HL-60 (cell line): ENCODE data around the gene MLXIPL.

Experiments
- DNase-seq, 2 experiments: peaks; one replicate each; pipeline ENCODE4 v3.0.0-alpha.2; 2010 to 2020; ENCODE audit warnings: low read depth in 1 of 2, low spot score in 1 of 2
- H3K27ac ChIP-seq: fragments of 250-450 bp; sonication (Bioruptor Pico); replicated peaks from 2 replicates; pipeline ENCODE4 v1.5.1; 2020; ENCODE audit warnings: mild to moderate bottlenecking, moderate library complexity
- H3K27me3 ChIP-seq: fragments of 250-450 bp; sonication (Bioruptor Pico); 2 replicates; pipeline ENCODE4 v1.5.1; 2021; ENCODE audit warnings: mild to moderate bottlenecking, moderate library complexity; ENCODE audit not compliant: insufficient read depth, poor library complexity, severe bottlenecking
- H3K4me3 ChIP-seq: replicated peaks from 2 replicates; pipeline ENCODE4 v1.5.1; 2011; ENCODE audit warnings: mild to moderate bottlenecking, control low read depth, low read length; ENCODE audit not compliant: insufficient read depth
- GABPA ChIP-seq: IDR thresholded peaks from 2 replicates; pipeline ENCODE4 v1.6.1; 2012; ENCODE audit warnings: low read depth
- POLR2AphosphoS5 ChIP-seq: IDR thresholded peaks from 2 replicates; pipeline ENCODE4 v1.6.1; 2012; ENCODE audit warnings: low read depth
- SPI1 ChIP-seq: IDR thresholded peaks from 2 replicates; pipeline ENCODE4 v1.6.1; 2012; ENCODE audit warnings: low read depth, mild to moderate bottlenecking, borderline replicate concordance
- TF ChIP-seq, protein P1 (sequence below): IDR thresholded peaks from one replicate; pipeline ENCODE4 v1.5.1; 2011; ENCODE audit warnings: low read length, control low read depth, inconsistent platforms; ENCODE audit not compliant: insufficient read depth
- TF ChIP-seq, protein P2 (sequence below): IDR thresholded peaks from 2 replicates; pipeline ENCODE4 v1.6.1; 2012; ENCODE audit warnings: low read depth; ENCODE audit not compliant: insufficient replicate concordance

MLXIPL gene

DNA sequence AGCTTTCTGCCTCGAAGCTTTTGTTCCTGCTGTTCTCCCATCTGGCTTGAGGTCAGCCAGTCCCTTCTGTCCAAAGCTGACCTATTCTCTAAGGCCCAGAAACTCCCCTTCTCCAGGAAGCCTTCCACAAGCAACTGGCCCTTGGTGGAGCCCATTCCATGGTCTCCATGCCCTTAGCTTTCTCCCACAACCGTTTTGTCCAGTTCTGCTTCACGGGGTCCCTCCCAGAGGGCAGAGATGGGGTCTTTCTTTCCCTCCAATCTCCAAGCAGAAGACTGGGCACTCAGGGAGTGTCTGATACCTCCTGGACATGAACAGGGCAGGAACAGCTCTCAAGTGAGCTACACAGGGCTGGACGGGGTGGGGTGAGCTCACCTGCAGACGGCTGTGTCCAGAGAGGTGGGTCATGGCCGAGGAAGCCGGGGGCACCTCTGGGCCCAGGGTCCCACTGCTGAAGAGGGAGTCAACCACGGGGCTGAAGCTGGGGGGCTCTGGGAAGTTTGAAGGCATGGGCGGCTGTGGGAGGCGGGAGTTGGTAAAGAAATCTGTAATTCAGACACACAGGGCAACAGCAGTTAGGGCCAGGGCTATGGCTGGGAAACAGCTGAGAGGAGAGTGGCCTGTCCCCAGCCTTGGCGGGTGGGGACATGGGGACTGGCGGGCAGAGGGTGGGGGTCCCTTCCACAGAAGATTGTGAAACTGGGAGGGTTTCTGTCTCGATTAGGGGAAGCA is 25.0 kb downstream of the MLXIPL start:
- DNase-seq = no peak
- TF ChIP-seq POLR2AphosphoS5 = no peak
- TF ChIP-seq, protein P1, sequence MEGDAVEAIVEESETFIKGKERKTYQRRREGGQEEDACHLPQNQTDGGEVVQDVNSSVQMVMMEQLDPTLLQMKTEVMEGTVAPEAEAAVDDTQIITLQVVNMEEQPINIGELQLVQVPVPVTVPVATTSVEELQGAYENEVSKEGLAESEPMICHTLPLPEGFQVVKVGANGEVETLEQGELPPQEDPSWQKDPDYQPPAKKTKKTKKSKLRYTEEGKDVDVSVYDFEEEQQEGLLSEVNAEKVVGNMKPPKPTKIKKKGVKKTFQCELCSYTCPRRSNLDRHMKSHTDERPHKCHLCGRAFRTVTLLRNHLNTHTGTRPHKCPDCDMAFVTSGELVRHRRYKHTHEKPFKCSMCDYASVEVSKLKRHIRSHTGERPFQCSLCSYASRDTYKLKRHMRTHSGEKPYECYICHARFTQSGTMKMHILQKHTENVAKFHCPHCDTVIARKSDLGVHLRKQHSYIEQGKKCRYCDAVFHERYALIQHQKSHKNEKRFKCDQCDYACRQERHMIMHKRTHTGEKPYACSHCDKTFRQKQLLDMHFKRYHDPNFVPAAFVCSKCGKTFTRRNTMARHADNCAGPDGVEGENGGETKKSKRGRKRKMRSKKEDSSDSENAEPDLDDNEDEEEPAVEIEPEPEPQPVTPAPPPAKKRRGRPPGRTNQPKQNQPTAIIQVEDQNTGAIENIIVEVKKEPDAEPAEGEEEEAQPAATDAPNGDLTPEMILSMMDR = no peak
- TF ChIP-seq, protein P2, sequence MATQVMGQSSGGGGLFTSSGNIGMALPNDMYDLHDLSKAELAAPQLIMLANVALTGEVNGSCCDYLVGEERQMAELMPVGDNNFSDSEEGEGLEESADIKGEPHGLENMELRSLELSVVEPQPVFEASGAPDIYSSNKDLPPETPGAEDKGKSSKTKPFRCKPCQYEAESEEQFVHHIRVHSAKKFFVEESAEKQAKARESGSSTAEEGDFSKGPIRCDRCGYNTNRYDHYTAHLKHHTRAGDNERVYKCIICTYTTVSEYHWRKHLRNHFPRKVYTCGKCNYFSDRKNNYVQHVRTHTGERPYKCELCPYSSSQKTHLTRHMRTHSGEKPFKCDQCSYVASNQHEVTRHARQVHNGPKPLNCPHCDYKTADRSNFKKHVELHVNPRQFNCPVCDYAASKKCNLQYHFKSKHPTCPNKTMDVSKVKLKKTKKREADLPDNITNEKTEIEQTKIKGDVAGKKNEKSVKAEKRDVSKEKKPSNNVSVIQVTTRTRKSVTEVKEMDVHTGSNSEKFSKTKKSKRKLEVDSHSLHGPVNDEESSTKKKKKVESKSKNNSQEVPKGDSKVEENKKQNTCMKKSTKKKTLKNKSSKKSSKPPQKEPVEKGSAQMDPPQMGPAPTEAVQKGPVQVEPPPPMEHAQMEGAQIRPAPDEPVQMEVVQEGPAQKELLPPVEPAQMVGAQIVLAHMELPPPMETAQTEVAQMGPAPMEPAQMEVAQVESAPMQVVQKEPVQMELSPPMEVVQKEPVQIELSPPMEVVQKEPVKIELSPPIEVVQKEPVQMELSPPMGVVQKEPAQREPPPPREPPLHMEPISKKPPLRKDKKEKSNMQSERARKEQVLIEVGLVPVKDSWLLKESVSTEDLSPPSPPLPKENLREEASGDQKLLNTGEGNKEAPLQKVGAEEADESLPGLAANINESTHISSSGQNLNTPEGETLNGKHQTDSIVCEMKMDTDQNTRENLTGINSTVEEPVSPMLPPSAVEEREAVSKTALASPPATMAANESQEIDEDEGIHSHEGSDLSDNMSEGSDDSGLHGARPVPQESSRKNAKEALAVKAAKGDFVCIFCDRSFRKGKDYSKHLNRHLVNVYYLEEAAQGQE = no peak
- Histone ChIP-seq H3K27ac (no peak overlapping the region), H3K27me3 (peaks cover 19% of the 10 kb centered on the region), H3K4me3 (no peak overlapping the region)

DNA sequence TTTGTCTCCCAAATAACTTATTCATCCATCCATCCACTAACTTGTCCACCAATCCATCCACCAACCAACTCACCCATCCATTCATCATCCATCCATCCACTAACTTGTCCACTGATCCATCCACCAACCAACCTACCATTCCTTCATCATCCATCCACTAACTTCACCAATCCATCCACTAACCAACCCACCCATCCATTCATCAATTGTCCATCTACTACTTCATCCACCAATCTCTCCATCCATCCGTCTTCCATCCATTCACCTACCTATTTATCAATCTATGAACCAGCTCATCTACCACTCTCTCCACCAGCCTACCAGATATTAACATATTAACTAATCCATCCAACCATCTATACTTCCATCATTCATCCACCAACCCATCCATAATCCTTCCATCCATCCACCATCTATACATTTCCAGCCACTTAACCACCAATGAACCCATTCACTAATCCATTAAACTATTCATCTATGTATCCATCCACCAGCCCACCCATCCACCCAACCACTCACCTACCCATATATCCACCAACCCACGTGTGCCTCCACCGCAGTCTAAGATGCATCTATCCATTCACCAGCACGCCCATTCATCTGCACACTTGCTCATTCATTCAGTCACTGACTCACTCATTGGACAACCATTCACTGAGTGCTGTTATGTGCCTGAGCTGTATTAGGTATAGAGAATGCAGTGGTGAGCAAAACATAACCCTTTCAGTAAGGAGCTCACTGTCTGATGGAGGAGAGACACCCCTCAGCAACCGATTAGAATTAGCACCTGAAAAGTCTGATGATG is 26.1 kb downstream of the MLXIPL start:
- H3K27me3 ChIP-seq = peaks cover 16% of the 10 kb centered on the region
- TF ChIP-seq, protein P1 = no peak
- TF ChIP-seq, protein P2 = no peak
- TF ChIP-seq POLR2AphosphoS5 (no peak), GABPA (no peak), SPI1 (no peak)

DNA sequence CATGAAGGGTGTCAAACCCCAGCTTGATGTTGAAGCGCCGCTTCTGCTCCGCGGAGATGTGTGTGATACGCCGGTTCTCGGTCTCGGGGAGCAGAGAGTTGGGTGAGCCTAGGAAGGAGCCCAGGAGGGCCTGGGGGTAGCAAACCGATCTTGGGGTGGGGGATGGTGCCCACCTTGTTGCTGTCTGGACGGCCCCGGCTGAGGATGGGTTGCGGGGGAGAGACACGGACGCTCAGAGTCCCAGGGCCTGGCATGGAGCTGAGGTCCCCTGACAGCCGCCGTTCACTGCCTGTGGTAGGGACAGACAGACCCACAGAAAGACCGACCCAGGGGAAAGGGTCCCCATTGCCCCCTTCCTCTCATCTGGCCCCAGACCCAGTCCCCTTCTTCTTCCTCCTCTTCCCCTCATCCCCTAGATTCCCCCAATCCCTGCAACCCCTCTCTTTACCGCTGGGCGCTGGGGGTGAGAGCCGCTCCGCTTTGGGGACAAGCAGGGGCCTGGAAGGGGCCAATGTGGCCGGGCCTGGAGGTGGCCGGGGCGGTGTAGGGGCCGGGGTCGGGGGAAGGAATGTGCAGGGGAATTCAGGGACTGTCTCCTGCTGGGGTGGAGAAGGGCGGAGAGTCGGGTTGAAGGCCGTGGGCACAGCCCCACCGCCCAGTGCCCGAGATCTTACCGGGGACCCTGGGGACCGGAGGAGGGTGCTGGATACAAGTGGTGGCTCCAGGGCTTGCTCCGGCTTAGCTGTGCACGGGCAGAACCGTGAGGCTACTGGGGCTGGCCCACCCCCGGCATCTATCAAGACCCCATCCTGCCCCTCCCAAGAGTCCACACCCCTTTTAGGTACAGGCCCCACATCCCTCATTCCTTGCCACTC is 27.9 kb downstream of the MLXIPL start:
- Histone ChIP-seq H3K27me3 (peaks cover 15% of the 10 kb centered on the region), H3K4me3 (no peak overlapping the region), H3K27ac (no peak overlapping the region)
- DNase-seq = no peak
- TF ChIP-seq POLR2AphosphoS5 (no peak), GABPA (no peak), SPI1 (no peak)
- TF ChIP-seq, protein P2 = no peak
- TF ChIP-seq, protein P1 = no peak

More for the DNA sequence above, 26.1 kb downstream of the MLXIPL start:
- Histone ChIP-seq H3K4me3 (no peak overlapping the region), H3K27ac (no peak overlapping the region)
- DNase-seq = no peak
